Transverse colon (tissue), 4 donors: ENCODE measurements around the gene DHX16. TPM values are rescaled to one million over a fixed set of nuclear protein-coding genes. Genes with fewer than 3 reads are reported as not detected.
"Not testable (repeated sequence)": the region's sequence is repeated elsewhere in the genome, so short reads cannot be mapped to it uniquely, and the experiment has no call there.

Experiments
- DNase-seq: peaks from one replicate; pipeline ENCODE4 v3.0.0-alpha.2; 2019
- H3K27ac ChIP-seq, 4 donors: fragments of 200-600 bp; sonication (generic); 2 replicates each; pipeline ENCODE4 v1.5.1; 2016 to 2018; ENCODE audit warnings: inconsistent platforms in 4 of 4
- H3K27me3 ChIP-seq: fragments of 200-600 bp; sonication (generic); 2 replicates; pipeline ENCODE4 v1.5.1; 2017; ENCODE audit warnings: inconsistent platforms
- H3K36me3 ChIP-seq, 4 donors: fragments of 200-600 bp; sonication (generic); 2 replicates each; pipeline ENCODE4 v1.5.1; 2017 to 2019; ENCODE audit warnings: inconsistent platforms in 4 of 4
- H3K4me1 ChIP-seq, 4 donors: fragments of 200-600 bp; sonication (generic); 2 replicates each; pipeline ENCODE4 v1.5.1; 2017 to 2020; ENCODE audit warnings: inconsistent platforms in 4 of 4
- H3K4me3 ChIP-seq, 4 donors: fragments of 200-600 bp; sonication (generic); 1 replicate in 1 of 4; 2 replicates in 3 of 4; pipeline versions ENCODE4 v1.5.1 to v1.6.1; 2017 to 2019; ENCODE audit warnings: inconsistent platforms in 4 of 4
- H3K9me3 ChIP-seq, 2 donors: fragments of 200-600 bp; sonication (generic); 2 replicates each; pipeline ENCODE4 v1.5.1; 2017 to 2019; ENCODE audit warnings: inconsistent platforms in 2 of 2
- CTCF ChIP-seq, 5 experiments: fragments of 200-600 bp in 3 of 5; fragments of 450-650 bp in 2 of 5; sonication (generic) in 3 of 5; IDR thresholded peaks; 1 replicate in 2 of 5; 2 replicates in 3 of 5; pipeline ENCODE4 v1.5.1; 2016 to 2017; ENCODE audit warnings: antibody characterized with exemption in 5 of 5, inconsistent platforms in 3 of 5, mild to moderate bottlenecking in 2 of 5, moderate library complexity in 1 of 5
- EP300 ChIP-seq: sonication (generic); formaldehyde crosslinking; IDR thresholded peaks from one replicate; pipeline ENCODE4 v1.6.1; 2017; ENCODE audit warnings: antibody characterized with exemption, low read depth
- POLR2A ChIP-seq: fragments of 450-650 bp; IDR thresholded peaks from one replicate; pipeline ENCODE4 v1.6.1; 2016; ENCODE audit warnings: antibody characterized with exemption, mild to moderate bottlenecking, moderate library complexity
- POLR2AphosphoS5 ChIP-seq, 3 donors: sonication (generic); formaldehyde crosslinking; IDR thresholded peaks; one replicate each; pipeline ENCODE4 v1.6.1; 2016; ENCODE audit warnings: antibody characterized with exemption in 3 of 3
- WGBS, 2 donors: methylation state at CpG; one replicate each; pipeline ENCODE4 v1.1.5; 2018; ENCODE audit warnings: low coverage in 1 of 2; 5-methylcytosine and 5-hydroxymethylcytosine counted together
- in situ Hi-C, 4 donors: fragments of 200-750 bp; cut with MboI; loops; one replicate each; pipeline versions ENCODE4 v1.15.0 to v1.15.1; 2017; ENCODE audit warnings: low sequenced_read_pairs in 3 of 4, low pct_ligation_motif_present in 1 of 4, low pct_unique_long_range_greater_than_20kb in 1 of 4
- intact Hi-C: fragments of 100-400 bp; cut with DNase I; formaldehyde crosslinking; loops from one replicate; pipeline ENCODE4 v1.15.1; 2023; ENCODE audit warnings: low total_unique reads
- total RNA-seq, 4 donors: library from RNA; depleted of rRNA; stranded (reverse); fragments of >200 nt; gene quantifications; one replicate each; pipeline ENCODE4 v1.1.0, GENCODE V29; 2016

DHX16 gene
- 100 to 1,000 TPM in 1 of 4 donors, 10 to 100 TPM in 3; 37.8 to 144 (median 41.3) TPM for total RNA-seq

GRCh38 chr6:30672445-30673253 lies at the start of gene DHX16:
DHX16 (minus strand) TSS chr6:30673006; CDS start chr6:30672841, 165 bp downstream.
- peak within 1 kb of the TSS; percentile 86 to 98 (median 92) for H3K4me3 ChIP-seq
- 0 to 1% methylated on average over 10 to 42 of the region's 57 CpGs for WGBS, 2 donors
- in situ Hi-C loops (loop anchor here in 1 of 4 donors (10.0 kb wide), 1 partner anchor 48 kb away; the partner anchor contains the start of gene ATAT1), intact Hi-C loops (loop anchor here (10.0 kb wide), 1 partner anchor 212 kb away; the partner anchor contains the start of gene DDR1)
- peak within 1 kb of the TSS; percentile 84 to 93 (median 90) for H3K27ac ChIP-seq
- H3K4me1 ChIP-seq, result peaks cover 6 to 21% (median 16%) of the 10 kb centered on the region in 4 donors
- H3K9me3 ChIP-seq, result no peaks in the 10 kb centered on the region
- H3K36me3 ChIP-seq, result peaks cover 0 to 25% (median 8%) of the 10 kb centered on the region in 4 donors
- DNase-seq, result peak; percentile 97
- no peaks in the 10 kb centered on the region for H3K27me3 ChIP-seq
- TF ChIP-seq POLR2A, result peak; percentile 65
- no peak for TF ChIP-seq EP300
- peak; percentile 73 to 89 (median 81) for TF ChIP-seq POLR2AphosphoS5 (IDR thresholded peaks at IDR 0.05)
- TF ChIP-seq CTCF (IDR thresholded peaks at IDR 0.05), result peak; percentile 79 to 94 (median 88)

- not testable (repeated sequence) for H3K9me3 ChIP-seq, H3K27me3 ChIP-seq
- Histone ChIP-seq H3K27ac (peak overlapping the region; percentile 93 to 99 (median 98)), H3K4me1 (peaks cover 0 to 56% (median 31%) of the 10 kb centered on the region in 4 donors), H3K4me3 (peak overlapping the region; percentile 68 to 90 (median 78)), H3K36me3 (peaks cover 0 to 27% (median 11%) of the 10 kb centered on the region in 4 donors)
- DNase-seq, result peak; percentile 36
- intact Hi-C loops (loop anchor here (1.0 to 5.0 kb wide), 2 partner anchors 44 to 105 kb away; partner anchors contain the start of genes MRPS18B and PPP1R10), in situ Hi-C loops (loop anchor here in 2 of 4 donors (5.0 to 10.0 kb wide), 2 partner anchors 40 to 153 kb away; no protein-coding TSS in a partner anchor)
- WGBS, 2 donors, result 4% methylated on average over 10 of the region's 10 CpGs; no CpG with 5 or more reads in 1 of the 2 donors
Observed at GRCh38 chr6:30722025-30722279, 49.1 kb upstream of the DHX16 start.

- TF ChIP-seq POLR2A (no peak), POLR2AphosphoS5 (IDR thresholded peaks at IDR 0.05) (peak; percentile 54 to 75 (median 55)), CTCF (IDR thresholded peaks at IDR 0.05) (peak in 4 of 5 experiments; percentile 39 to 47 (median 45)), EP300 (no peak)
- Histone ChIP-seq H3K4me3 (peak overlapping the region; percentile 68 to 90 (median 78)), H3K9me3 (no peaks in the 10 kb centered on the region), H3K27ac (peak overlapping the region; percentile 93 to 99 (median 98)), H3K27me3 (no peaks in the 10 kb centered on the region), H3K36me3 (peaks cover 0 to 24% (median 11%) of the 10 kb centered on the region in 4 donors), H3K4me1 (peaks cover 2 to 59% (median 35%) of the 10 kb centered on the region in 4 donors)
- in situ Hi-C loops (loop anchor here in 2 of 4 donors (5.0 to 10.0 kb wide), 2 partner anchors 39 to 153 kb away; no protein-coding TSS in a partner anchor), intact Hi-C loops (loop anchor here (1.0 to 5.0 kb wide), 2 partner anchors 43 to 104 kb away; partner anchors contain the start of genes MRPS18B and PPP1R10)
- 0% methylated on average over 65 of the region's 71 CpGs; no CpG with 5 or more reads in 1 of the 2 donors for WGBS, 2 donors
- peak; percentile 94 for DNase-seq
Observed at GRCh38 chr6:30721198-30722024, 48.6 kb upstream of the DHX16 start.

GRCh38 chr6:30720738-30721197 lies 48.0 kb upstream of the DHX16 start:
- no peaks in the 10 kb centered on the region for H3K27me3 ChIP-seq
- H3K4me3 ChIP-seq, result peak overlapping the region; percentile 58 to 90 (median 78)
- no peaks in the 10 kb centered on the region for H3K9me3 ChIP-seq
- intact Hi-C loops, result loop anchor here (5.0 kb wide), 1 partner anchor 103 kb away; the partner anchor contains the start of genes MRPS18B and PPP1R10
- H3K27ac ChIP-seq, result peak overlapping the region; percentile 93 to 99 (median 98)
- WGBS, 2 donors, result 0% methylated on average over 15 to 29 of the region's 29 CpGs
- peaks cover 4 to 65% (median 39%) of the 10 kb centered on the region in 4 donors for H3K4me1 ChIP-seq
- in situ Hi-C loops, result loop anchor here in 2 of 4 donors (5.0 to 10.0 kb wide), 2 partner anchors 38 to 154 kb away; no protein-coding TSS in a partner anchor
- peaks cover 0 to 24% (median 11%) of the 10 kb centered on the region in 4 donors for H3K36me3 ChIP-seq
- peak; percentile 84 for DNase-seq
- peak; percentile 21 for TF ChIP-seq EP300
- no peak for TF ChIP-seq CTCF (IDR thresholded peaks at IDR 0.05)
- TF ChIP-seq POLR2AphosphoS5 (IDR thresholded peaks at IDR 0.05), result peak in 1 of 3 donors; percentile 32
- no peak for TF ChIP-seq POLR2A
